BE2C (cell line): ENCODE data around the gene CNPY4.

Experiments
- DNase-seq: peaks from one replicate; pipeline ENCODE4 v3.0.0-alpha.2; 2020
- H3K27me3 ChIP-seq: fragments of 250-450 bp; sonication (Bioruptor Pico); 2 replicates; pipeline ENCODE4 v1.5.1; 2020; ENCODE audit warnings: mild to moderate bottlenecking
- H3K36me3 ChIP-seq: fragments of 250-450 bp; sonication (Bioruptor Pico); 2 replicates; pipeline ENCODE4 v1.5.1; 2020; ENCODE audit warnings: mild to moderate bottlenecking
- H3K4me1 ChIP-seq: fragments of 250-450 bp; sonication (Bioruptor Pico); 2 replicates; pipeline ENCODE4 v1.5.1; 2020
- H3K4me3 ChIP-seq: 2 replicates; pipeline ENCODE4 v1.5.1; 2011; ENCODE audit warnings: low read depth, low read length
- H3K9me3 ChIP-seq: fragments of 250-450 bp; sonication (Bioruptor Pico); 2 replicates; pipeline ENCODE4 v1.5.1; 2020
- TF ChIP-seq, protein P1 (sequence below): IDR thresholded peaks from 2 replicates; pipeline ENCODE4 v1.5.1; 2012; ENCODE audit warnings: mild to moderate bottlenecking, low read depth, low read length

CNPY4 gene

DNA sequence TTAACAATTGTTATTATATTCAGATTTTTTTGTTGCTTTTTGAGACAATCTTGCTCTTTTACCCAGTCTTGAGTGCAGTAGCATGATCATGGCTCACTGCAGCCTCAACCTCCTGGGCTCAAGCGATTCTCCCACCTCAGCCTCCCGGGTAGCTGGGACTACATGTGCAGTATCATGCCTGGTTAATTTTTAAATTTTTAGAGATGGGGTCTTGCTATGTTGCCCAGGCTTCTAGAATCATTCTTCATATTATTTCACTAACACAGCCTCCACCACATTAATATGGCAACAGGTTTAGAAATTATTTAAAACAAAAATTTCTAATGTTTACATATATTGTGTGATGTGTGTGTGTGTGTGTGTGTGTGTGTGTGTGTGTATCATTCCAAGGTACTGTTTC, 27.8 kb downstream of the CNPY4 start:
- no peak overlapping the region for H3K4me3 ChIP-seq
- no peak for DNase-seq
- H3K27me3 ChIP-seq, result no peaks in the 10 kb centered on the region
- H3K36me3 ChIP-seq, result no peaks in the 10 kb centered on the region; the same call in 1 of the 2 replicates
- TF ChIP-seq, protein P1, sequence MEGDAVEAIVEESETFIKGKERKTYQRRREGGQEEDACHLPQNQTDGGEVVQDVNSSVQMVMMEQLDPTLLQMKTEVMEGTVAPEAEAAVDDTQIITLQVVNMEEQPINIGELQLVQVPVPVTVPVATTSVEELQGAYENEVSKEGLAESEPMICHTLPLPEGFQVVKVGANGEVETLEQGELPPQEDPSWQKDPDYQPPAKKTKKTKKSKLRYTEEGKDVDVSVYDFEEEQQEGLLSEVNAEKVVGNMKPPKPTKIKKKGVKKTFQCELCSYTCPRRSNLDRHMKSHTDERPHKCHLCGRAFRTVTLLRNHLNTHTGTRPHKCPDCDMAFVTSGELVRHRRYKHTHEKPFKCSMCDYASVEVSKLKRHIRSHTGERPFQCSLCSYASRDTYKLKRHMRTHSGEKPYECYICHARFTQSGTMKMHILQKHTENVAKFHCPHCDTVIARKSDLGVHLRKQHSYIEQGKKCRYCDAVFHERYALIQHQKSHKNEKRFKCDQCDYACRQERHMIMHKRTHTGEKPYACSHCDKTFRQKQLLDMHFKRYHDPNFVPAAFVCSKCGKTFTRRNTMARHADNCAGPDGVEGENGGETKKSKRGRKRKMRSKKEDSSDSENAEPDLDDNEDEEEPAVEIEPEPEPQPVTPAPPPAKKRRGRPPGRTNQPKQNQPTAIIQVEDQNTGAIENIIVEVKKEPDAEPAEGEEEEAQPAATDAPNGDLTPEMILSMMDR, result no peak
- no peaks in the 10 kb centered on the region for H3K9me3 ChIP-seq
- no peaks in the 10 kb centered on the region for H3K4me1 ChIP-seq

DNA sequence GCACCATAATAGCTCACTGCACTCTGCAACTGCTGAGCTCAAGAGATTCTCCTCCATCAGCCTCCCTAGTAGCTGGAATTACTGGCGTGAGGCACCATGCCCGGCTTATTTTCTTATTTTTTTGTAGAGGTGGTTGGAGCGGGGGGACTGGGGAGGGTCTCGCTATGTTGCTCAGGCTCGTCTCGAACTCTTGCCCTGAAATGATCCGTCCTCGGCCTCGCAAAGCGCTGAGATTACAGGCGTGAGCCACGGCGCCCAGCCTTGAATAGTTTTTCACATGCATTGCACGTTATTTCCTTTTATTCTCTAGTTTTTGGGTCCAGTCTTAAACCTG, 28.8 kb downstream of the CNPY4 start:
- no peaks in the 10 kb centered on the region for H3K9me3 ChIP-seq
- H3K4me3 ChIP-seq, result peak overlapping the region; percentile 98
- no peak for DNase-seq
- no peaks in the 10 kb centered on the region; the same call in 1 of the 2 replicates for H3K36me3 ChIP-seq
- no peaks in the 10 kb centered on the region for H3K27me3 ChIP-seq
- TF ChIP-seq, protein P1, result no peak
- H3K4me1 ChIP-seq, result peaks cover 4% of the 10 kb centered on the region

DNA sequence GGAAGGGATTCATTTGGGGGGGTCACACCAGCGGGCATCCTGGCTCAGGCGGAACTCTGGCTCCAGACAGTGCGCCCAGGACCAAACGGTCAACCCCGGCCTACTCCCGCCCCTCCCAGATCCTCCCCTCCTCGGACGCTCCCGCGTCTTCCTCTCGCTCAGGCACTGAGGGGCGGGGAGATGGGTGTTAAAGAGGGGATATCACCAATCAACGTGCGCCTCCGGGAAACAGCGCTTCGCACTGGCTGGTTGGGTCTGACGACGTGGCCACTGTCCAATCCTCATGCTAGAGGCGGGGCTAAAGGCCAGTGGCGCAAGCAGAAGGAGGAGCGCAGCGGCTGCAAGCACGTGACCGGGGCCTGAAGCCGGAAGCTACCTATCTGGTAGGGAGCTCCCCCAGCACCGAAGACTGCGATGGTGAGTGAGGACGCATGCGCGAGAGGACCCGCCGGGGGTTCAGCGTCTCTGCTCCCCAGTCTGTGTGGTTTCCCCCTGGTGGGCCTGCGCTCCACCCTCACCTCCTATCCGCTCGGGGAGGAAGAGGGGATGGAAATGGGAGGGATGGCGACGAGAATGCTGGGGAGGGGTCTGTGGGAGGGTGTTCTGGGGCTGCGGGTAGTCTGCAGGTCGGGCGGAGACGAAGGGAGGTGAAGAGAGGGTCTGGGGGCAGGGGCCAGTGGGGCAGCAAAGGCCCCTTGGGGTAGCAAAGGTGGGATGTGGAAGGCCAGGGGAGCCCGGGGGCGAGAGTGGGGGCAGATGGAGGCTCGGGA, 29.3 kb downstream of the CNPY4 start, which contains the start of gene LAMTOR4:
Gene LAMTOR4 (plus strand): TSS at position 360 of the 770 bp plus-strand sequence. CDS start 55 bp downstream, at position 415.
- H3K9me3 ChIP-seq, result no peaks in the 10 kb centered on the region
- H3K27me3 ChIP-seq, result no peaks in the 10 kb centered on the region
- peak; percentile 99 for DNase-seq
- peaks cover 2% of the 10 kb centered on the region; the same call in 1 of the 2 replicates for H3K36me3 ChIP-seq
- TF ChIP-seq, protein P1, result no peak
- peaks cover 10% of the 10 kb centered on the region for H3K4me1 ChIP-seq
- peak within 1 kb of the TSS; percentile 98 for H3K4me3 ChIP-seq

DNA sequence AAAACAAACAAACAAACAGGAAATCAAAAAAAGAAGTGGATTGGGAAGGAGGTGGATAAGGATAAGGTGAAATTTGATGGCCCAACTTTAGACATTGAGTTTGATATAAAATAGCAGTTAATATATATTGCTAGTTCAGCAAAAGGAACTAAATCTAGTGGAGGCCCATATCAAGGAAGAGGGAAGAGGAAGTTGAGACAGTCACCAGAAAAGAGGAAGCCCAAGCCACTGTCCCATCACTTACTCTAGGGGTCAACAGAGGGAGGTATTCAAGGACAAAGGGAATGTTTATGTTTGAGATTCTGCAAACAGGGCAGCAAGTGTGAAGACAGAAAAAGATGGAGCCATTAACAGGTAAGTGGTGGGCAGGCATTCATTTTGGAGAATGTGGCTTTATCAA, 33.0 kb downstream of the CNPY4 start:
- H3K36me3 ChIP-seq, result peaks cover 26% of the 10 kb centered on the region
- H3K4me3 ChIP-seq, result no peak overlapping the region
- no peaks in the 10 kb centered on the region for H3K9me3 ChIP-seq
- DNase-seq, result no peak
- H3K27me3 ChIP-seq, result no peaks in the 10 kb centered on the region
- peaks cover 20% of the 10 kb centered on the region for H3K4me1 ChIP-seq
- TF ChIP-seq, protein P1, result no peak

DNA sequence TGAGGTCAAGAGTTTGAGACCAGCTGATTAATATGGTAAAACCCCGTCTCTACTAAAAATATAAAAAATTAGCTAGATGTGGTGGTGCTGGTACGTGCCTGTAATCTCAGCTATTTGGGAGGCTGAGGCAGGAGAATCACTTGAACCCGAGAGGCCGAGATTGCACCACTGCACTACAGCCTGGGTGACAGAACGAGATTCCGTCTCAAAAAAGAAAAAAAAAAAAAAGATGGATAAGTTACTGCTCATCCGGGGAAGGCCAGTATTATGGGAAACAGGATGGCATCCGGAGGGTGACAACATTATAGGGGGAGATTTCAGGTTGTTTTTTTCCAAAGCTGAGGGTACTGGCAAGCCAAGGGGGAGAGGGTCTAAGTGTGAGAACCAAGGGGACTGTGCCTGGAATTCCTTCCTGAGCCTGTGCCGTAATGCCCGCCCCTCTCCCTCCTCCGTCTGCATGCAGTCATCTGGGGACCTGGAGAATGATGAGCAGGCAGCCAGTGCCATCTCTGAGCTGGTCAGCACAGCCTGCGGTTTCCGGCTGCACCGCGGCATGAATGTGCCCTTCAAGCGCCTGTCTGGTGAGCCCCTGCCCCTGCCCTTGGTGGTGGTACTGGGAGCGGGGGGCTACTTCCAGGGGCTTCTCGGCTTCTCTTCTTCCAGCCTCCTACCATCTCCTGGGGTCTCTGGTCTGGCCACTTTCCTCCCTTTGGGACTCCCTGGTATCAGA, 33.7 kb downstream of the CNPY4 start:
- H3K9me3 ChIP-seq, result no peaks in the 10 kb centered on the region
- peaks cover 26% of the 10 kb centered on the region for H3K36me3 ChIP-seq
- TF ChIP-seq, protein P1, result no peak

More for the DNA sequence above, 33.7 kb downstream of the CNPY4 start:
- Histone ChIP-seq H3K27me3 (no peaks in the 10 kb centered on the region), H3K4me3 (no peak overlapping the region), H3K4me1 (peaks cover 20% of the 10 kb centered on the region)
- peak; percentile 44 for DNase-seq
